SKM-1 (cell line): ENCODE data around the gene ZC3H12A.

Source experiments
- DNase-seq: peaks from one replicate; lab custom pipeline; 2025; ENCODE audit not compliant: unreplicated experiment; lab: John Stamatoyannopoulos, UW

The ZC3H12A gene

GRCh38 chr1:37474046-37474696 lies at the start of gene ZC3H12A:
TSS of gene ZC3H12A (plus strand) at chr1:37474580. CDS start at chr1:37475497, 917 bp downstream.
- DNase-seq: peak; percentile 56

GRCh38 chr1:37425221-37425620 lies 49.2 kb upstream of the ZC3H12A start:
- DNase-seq: no peak

- DNase-seq: no peak
These were observed 45.4 kb upstream of the ZC3H12A start for GRCh38 chr1:37429029-37429428.

GRCh38 chr1:37430103-37430985 lies 44.0 kb upstream of the ZC3H12A start:
- no peak for DNase-seq

GRCh38 chr1:37432716-37433115 lies 41.7 kb upstream of the ZC3H12A start:
- no peak for DNase-seq

GRCh38 chr1:37433171-37433570 lies 41.2 kb upstream of the ZC3H12A start:
- DNase-seq: no peak

GRCh38 chr1:37434292-37435225 lies 39.8 kb upstream of the ZC3H12A start:
- DNase-seq: peak; percentile 18

GRCh38 chr1:37437087-37437486 lies 37.3 kb upstream of the ZC3H12A start:
- DNase-seq: no peak

GRCh38 chr1:37438037-37438868 lies 36.1 kb upstream of the ZC3H12A start:
- DNase-seq: no peak

GRCh38 chr1:37438869-37439343 lies 35.5 kb upstream of the ZC3H12A start:
- DNase-seq: no peak

- DNase-seq: no peak
These were observed 34.9 kb upstream of the ZC3H12A start for GRCh38 chr1:37439349-37439995.

- no peak for DNase-seq
These were observed 32.9 kb upstream of the ZC3H12A start for GRCh38 chr1:37441490-37441889.

GRCh38 chr1:37442139-37442538 lies 32.2 kb upstream of the ZC3H12A start:
- no peak for DNase-seq

- DNase-seq: no peak
These were observed 31.7 kb upstream of the ZC3H12A start for GRCh38 chr1:37442644-37443043.

- DNase-seq: no peak
These were observed 27.5 kb upstream of the ZC3H12A start for GRCh38 chr1:37446874-37447273.

- DNase-seq: no peak
These were observed 26.2 kb upstream of the ZC3H12A start for GRCh38 chr1:37448185-37448584.

GRCh38 chr1:37448691-37449417 lies 25.5 kb upstream of the ZC3H12A start:
- no peak for DNase-seq

GRCh38 chr1:37449936-37450335 lies 24.4 kb upstream of the ZC3H12A start:
- peak; percentile 68 for DNase-seq

GRCh38 chr1:37452416-37452815 lies 22.0 kb upstream of the ZC3H12A start:
- no peak for DNase-seq
